NCI-H1092 treated with DMSO at 0.1 percent for 48 hours (cell line): ENCODE data around the gene EFNA5.

Source experiments
- DNase-seq: peaks from one replicate; lab custom pipeline; 2025; lab: John Stamatoyannopoulos, UW

The EFNA5 gene

DNA sequence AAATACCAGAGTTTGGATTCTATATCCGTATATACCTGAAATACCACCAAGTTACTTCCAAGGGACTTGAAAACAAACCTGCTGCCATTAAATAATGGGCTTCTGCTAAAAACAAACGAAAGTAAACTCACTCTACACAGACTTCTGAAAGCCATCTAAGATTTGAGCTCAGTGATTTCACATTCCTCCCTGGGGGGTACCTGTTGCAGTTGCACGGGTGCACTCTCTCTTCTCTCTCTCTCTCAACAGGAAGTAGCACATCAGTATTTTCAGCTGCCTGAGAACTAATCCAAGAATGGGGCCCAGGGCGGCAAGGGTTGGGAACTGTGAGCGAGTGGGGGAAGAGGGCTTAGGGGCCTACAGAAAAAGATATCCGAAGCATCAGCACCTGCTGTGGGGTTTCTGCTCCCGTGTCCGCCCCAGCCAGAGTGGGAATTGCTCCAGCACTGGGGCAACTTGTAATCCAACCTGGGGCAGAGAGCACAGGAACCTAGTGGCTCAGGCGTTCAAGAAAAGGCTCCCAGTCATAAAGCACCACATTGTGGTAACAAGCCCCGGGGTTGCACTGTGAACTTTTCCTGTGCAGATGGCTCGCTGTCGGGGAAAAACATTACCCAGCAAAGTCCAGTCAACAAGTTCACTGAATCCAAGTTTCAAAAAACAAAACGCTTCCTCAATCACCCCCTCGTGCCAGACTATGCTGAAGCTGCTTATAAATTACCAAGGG is 99.8 kb downstream of the EFNA5 start:
- peak; percentile 25 for DNase-seq

DNA sequence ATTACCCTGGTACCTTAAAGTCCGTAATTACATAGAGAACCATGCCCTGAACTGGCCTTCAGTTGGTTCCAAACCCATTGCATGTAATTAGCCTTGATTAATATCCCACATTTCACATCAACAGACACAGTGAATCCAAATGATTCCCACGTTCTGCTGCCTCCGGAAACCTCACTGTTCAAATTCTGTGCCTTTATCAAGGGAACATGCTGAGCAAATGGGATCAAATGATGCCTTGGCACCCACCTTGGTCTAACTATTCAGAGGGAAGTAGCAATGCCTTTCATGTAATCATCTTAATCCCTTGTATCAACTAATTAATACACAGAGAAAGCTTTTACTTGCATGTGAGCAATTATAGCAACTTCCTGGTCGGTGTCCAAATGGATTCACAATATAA is 100.6 kb downstream of the EFNA5 start:
- peak; percentile 8 for DNase-seq

DNA sequence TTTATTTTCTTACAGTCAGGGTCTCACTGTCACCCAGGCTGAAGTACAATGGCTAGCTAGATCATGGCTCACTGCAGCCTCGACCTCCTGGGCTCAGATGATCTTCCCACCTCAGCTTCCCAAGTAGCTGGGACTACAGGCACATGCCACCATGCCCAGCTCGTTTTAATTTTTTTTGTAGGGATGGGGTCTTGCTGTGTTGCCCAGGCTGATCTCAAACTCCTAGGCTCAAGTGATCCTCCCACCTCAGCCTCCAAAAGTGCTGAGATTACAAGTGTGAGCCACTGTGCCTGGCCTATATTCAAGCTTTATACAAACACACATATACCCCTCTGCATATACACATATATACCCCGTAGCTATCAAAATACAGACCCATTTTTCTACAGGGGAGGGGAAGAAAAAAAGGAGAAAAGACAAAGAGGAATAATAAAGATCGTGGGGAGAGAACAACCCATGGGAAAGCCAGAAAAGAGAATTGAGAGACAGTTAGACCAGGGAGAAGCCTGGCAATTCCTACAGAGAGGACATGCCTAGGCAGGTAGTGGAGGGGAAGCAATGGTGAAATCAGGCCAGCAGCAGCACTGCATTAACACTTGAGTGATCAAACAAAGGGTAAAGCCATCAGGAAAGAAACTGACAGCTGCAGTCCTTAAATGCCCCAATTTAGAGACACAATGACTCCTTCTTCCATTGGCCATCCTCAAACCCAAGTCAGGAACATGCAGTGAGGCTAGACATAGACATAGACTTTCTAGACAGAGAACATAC is 102.7 kb downstream of the EFNA5 start:
- no peak for DNase-seq

DNA sequence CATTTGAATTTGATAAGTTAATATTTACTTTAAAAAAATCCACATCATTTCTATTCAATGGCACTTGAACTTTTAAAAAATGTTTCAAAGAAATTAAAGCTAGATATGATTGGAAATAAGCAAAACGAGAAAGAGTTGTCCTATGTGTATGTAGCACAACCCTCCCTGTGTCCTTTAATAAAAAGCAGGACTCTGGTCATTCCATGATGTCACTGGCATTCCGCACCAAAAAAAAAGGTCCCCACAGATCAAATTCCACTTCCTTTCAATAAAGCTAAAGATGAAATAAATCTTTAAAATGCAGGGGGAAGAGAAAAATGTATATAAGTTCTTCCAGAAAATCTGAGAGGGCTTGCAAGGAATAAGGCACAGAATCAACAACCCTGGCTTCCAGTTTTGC is 103.8 kb downstream of the EFNA5 start:
- no peak for DNase-seq

DNA sequence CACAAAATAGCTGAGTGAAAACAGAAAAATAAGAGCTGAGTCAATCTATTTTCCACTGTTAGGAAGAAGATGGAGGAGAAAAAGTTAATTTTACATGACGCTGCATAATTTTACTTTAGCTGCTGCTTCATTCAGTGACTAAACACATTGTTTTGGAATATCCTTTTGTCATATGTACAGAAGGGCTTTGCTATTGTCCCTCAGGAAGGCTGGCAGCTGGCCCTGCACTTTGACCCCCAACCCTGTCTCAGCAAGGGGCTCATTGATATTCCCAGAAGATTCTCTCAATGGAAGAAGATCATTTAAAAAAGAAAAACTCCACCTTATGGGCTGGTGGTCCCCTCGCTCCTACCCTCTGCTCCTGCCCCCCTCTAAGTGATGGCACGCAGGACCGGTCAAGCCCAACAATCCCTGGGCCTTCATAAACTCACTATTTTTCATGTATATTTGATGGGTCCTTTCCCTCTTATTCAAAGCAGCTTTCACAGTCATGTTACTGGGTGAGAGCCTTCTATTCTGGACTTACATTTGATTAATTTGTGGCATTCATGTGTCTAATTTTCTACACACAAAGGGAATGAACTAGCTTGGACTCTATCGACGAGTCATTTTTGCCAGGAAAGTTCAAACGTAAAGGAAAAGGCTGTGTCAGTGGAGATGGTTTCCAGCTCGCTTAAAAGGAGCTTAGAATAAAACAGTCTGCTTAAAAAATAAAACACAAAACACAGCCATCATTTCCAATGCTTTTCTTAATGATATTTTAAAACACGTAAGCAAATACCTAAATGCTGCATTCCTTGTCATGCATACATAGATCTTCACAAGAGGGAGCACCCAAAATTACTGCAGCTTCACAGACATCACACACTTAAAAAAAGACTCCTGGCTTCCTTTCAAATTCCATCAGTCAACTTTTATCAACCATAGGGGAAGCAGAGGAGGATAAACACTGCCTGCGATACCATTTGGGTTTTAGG is 104.7 kb downstream of the EFNA5 start:
- no peak for DNase-seq

DNA sequence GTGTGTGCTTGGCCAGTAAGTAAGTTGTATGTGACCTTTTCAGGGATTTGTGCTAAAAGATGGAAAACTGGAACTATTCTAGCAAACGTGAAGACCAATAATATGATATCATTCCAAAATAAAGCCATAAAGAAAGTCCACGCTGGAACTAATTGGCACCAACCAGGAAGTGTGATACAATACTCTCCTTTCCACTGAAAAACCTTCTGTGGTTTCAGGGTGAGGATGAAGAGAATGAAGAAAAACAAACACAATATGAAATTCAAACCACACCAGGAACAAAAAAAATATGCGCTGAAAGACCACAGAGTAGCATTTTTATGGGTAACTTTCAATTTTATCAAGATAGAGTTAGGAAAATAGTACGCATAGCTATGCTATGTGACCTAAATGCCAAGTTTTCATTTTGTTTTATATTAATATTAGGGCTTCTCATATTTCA is 105.8 kb downstream of the EFNA5 start:
- DNase-seq, result no peak

DNA sequence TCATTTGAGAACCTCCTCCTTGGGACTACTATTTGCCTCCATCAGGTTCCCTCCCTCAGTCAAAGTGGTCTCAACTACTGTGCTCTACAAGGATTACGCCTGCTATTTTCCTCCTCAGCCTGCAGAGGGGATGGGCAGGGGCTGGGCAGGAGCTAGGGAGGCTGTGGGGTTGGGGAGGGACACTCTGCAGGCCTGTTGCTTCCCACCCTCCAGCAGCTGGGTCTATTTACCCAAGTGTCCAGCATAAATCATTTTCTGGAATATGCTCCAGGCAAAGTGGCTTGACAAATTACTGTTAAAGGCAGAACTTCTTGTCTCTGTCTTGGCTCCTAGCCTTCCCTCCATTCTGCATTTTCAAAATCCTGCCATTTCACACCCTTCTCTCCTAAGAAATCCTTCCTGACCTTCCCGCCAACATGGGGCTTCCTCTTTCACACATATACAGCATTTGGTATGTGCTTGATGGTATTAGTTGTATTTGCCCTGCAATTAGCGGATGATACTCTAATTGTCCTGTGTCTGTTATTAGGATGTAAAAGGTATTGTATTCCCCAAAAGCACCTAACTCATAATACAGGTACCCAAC is 106.7 kb downstream of the EFNA5 start:
- no peak for DNase-seq

DNA sequence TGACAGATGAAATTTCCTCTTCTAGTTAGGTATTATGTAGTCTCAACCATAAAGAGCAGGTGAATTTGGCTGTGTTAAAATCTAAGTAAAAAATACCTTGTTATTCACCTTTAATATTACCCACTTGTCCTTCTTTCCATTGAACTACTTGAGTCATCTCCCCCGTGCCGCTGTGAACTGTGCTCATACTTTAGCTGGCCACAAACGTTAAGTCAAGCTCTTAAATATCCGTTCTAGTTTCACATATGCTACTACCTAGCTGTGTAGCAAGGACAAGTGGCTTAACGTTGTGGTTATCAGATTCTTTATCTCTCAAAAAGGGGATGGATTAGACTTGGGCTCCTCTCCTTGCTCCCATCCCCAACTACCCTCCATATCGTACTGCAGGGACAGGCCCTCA is 110.4 kb downstream of the EFNA5 start:
- no peak for DNase-seq

DNA sequence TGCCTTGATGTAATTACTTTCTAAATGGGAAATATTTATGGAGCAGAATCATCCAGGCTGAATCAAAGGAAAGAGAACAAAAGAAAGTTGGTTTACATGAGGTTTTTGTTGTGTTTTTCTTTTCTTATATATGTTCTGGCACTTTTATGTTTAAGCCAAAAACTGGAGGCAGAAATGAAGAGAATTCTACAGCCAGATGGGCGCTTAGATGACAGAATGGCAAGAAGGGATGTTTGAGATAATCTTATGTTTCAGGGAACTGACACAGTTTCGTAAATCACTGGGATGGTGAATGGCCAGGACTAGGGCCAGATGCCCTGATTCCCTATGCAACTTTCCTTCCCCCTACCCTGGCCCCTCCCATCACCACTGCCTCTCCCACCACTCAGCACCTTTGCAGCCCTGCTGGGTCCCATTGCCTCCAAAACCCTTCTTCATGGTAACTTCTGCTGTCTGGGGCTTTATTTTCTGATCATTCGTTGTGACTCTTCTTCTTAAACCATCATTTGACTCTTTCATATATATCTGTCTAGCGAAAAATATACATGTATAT is 111.8 kb downstream of the EFNA5 start:
- DNase-seq, result no peak

DNA sequence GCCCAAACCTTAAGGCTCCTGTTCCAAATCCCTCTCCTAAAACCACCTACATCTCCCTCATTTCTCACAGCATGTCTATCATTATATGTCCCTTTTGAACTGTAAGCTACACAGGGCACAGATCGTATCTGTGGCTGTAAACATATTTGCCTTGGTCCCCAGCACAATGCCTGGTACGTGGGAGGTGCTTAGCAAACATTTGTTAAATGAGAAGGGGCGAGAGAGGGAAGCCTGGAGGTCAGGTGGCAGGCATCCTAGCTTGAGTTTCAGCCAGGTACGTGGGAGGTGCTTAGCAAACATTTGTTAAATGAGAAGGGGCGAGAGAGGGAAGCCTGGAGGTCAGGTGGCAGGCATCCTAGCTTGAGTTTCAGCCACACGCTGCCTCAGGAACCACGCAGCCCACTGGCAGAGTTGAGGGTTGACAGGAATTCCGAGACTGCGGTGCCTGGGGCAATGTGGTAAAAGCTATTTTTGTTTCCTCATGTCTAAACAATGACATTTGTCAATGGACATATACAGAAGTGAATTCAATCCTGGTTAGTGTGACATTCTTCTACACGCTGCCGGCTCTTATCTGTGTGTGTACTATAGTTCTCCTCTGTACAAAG is 113.6 kb downstream of the EFNA5 start:
- no peak for DNase-seq

DNA sequence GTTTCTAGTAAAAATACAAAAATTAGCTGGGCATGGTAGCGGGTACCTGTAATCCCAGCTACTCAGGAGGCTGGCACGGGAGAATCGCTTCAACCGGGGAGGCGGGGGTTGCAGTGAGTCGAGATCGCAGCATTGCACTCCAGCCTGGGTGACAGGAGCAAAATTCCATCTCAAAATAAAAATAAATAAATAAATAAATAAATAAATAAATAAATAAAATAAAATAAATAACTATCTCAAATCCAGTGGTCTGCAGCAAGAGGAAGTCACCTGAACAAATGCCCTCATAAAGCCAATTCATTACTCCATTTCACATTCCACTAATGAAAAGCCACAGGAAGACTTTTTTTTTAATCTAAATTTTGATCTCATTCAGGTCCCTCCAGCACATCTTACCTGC is 114.2 kb downstream of the EFNA5 start:
- no peak for DNase-seq

DNA sequence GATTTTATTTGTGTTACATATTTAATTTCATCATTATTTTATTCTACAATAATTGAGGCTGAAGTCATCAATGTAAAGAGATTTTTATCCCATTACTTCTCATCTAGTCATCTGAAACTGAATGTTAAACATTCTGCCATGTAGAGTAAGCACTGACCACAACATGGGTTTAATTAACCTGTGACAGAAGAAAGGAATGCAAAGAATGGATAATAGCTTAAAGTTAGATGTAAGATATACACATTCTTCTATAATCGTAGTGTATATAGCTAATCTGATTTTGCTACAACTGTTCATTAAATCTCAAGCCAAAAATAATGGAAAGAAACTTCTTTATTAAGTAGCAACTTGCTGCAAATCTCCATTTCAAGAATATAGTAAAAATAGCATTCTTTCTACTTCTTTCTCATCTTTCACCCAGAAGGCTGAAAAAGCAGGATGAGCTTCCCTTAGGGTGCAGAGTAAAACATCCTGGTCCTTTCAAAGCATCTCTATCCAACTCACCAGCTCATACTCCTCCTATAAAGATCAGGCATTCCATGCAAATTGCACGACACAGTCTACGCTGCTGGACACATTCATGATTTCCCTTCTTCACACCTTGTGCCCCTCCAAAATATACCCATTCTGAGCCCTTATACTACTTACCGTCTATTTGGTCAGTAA is 115.2 kb downstream of the EFNA5 start:
- DNase-seq, result no peak

DNA sequence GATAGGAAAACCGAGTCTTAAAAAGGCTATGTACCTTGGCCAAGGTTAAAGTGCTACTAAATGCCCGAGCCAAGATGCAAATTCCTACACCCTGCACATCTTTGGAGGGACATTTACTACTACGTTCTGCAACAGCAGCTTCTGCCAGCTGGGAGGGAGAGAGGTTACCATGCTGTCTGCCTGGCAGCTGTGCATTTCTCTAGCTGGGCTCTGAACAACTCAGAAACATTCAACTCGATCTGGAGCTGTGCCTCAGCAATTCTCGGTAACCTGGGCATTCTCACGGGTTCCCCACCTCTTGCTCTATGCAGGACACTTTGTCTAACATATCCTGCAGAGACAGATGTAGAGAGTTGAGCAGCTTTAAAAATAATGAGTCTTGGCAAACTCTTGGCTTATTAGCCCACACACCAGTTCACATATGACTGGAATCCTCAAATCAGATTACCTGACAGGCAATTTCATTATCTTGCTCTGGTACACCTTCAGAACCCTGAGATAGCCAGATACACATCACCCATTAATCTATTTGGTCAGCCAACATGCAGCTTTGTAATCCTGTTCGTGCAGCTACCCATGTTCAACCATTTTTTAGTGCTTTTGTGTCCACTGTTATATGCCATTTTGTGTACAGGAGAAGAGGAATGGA is 115.8 kb downstream of the EFNA5 start:
- no peak for DNase-seq

DNA sequence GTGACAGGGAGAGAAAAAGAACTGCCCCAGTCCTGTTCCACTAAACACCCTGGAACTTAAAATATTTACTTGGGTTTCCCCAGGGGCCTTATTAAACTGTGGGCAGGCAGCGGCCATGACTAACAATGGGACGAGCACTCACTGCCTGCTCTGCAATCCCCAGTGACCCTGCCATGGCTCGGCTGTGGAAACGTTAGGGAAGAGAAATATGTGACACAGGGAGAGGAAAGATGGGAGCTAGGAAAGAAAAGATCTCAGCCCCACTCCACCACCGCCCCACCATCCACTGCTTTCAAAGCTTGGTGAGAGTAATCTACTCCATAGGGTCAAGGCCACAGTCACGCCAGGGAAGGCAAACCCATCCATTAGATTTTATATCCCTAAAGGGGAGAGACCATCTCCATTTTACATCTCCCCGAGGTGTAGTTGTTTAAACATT is 117.6 kb downstream of the EFNA5 start:
- DNase-seq, result peak; percentile 8

DNA sequence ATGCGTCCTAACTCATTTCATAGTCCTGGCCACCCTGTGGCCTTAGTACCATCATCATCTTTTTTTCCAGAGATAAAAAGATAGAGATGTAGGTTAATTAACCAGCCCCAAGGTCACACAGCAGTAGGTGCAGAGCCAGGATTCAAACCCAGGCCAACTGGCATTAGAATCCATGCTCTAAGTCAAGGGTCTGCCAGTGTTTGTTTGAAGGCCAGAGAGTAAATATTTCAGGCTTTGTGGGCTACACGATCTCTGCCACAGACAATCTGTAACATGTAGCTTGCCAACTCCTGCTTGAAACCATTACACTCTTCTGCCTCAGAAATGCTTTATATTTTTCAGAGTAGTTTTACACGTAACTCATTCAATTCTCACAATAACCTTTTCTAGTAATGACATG is 119.6 kb downstream of the EFNA5 start:
- DNase-seq, result peak; percentile 66

DNA sequence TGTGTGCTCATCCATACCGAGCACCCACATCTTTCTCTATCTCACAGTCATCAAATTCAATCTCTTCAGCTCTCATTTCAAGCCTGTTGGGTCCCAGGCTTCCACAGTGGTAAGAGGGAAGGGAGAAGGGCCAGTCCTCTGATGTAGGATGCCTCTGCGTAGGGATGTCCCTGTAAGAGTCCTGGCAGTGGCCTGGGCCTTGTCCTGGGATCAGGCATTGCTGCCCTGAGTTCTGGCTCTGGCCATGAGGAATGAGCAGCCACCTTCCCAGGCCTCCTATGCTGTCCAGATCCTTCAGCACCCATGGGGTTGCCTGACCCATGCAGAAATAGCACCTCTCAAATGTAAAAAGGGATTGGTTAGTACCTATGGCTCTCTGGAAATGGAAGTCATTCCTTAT is 121.2 kb downstream of the EFNA5 start:
- DNase-seq, result no peak

DNA sequence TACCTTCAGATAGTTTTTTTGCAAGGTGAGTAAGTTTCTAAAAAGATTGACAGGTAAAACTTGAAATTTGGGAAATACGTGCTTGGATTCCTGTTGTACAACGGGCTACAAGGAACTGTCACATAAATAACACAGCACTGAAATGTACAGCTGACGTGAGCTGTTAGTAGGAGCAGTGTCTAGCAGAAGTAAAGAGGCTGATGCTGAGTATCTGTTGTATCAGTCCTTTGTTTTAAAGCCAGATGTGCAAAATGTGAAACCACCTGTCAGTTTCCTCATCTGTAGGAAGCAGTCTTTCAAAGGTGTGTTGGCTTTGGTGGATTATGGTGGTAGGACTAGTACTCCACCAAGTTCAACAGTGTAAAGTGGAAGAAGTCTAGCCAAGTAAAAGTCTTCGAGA is 122.3 kb downstream of the EFNA5 start:
- DNase-seq, result no peak

DNA sequence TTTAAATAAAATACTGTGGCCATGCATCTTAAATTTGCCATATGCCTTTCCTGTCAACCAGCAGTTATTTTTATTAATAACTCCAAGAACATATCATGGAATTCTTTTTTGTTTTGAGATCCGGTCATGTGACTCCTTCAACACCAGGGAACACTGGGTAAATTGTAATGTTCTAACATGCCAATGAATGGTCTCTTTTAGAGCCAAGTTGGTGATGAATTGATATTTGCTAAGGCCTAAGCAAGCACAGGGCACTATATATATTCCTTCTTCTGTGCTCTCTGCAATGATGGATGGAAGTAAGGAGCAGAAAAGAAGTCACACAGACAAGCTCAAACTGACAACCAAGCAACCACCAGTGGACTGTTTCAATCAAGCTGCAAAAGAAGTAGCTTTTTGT is 124.0 kb downstream of the EFNA5 start:
- no peak for DNase-seq

DNA sequence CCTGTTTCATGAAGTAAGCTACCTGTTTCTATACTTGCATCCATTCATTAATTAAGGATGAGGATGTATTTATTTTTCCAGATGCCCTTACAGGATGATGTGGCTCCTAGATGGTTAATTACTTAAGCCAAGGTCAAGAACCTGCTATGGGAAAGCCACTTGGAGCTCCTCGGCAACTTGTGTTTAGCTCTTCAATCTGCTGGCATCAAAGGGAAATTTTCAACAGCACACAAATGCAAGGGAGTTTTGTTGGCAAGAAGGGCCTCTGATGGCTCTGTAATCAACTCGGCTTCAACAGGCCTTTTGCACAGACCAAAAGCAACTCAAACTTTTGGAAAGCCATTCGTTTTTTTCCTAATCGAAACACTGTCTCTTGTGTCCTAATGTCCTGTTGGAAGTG is 125.3 kb downstream of the EFNA5 start:
- no peak for DNase-seq

DNA sequence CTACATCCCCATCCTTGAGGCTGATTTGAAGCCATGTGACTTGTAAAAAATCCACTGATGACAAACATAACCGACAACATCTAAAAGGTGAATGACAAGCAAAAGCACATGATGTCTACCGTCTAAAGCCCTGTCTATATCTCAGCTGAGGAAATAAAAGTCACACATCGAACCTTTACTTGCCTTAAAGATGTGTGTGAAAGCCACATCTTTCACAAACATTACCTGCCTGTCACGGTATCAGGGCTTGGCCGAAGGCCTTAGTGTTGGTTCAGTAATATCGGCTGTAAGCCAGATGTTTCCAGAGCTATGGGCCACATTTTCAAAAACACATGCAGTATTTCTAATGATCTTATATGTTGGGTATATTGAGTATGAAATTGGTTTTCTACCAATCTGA is 125.8 kb downstream of the EFNA5 start:
- no peak for DNase-seq
